Neural cell (in vitro differentiated cells): Measurements from ENCODE around the gene DNM2. TPM values are rescaled to one million over a fixed set of nuclear protein-coding genes. Genes with fewer than 3 reads are reported as not detected.

Experiments used
- H2AFZ ChIP-seq: fragments of 200-600, 300-800 bp; sonication (generic), shearing (Covaris generic); 2 replicates; pipeline ENCODE4 v1.6.0; 2014; ENCODE audit warnings: low read depth, mild to moderate bottlenecking, antibody characterized with exemption, low read length, moderate library complexity
- H3F3A ChIP-seq: fragments of 200-600 bp; shearing (Covaris generic); 2 replicates; pipeline ENCODE4 v1.6.1; 2016; ENCODE audit warnings: mild to moderate bottlenecking, moderate library complexity, mixed read lengths, antibody characterized with exemption, low read length; ENCODE audit not compliant: insufficient read depth, poor library complexity, severe bottlenecking
- H3K27ac ChIP-seq: fragments of 200-600, 300-800 bp; sonication (generic), shearing (Covaris generic); 2 replicates; pipeline ENCODE4 v1.5.1; 2014; ENCODE audit warnings: mild to moderate bottlenecking, low read length, moderate library complexity
- H3K27me3 ChIP-seq: fragments of 300-800, 200-600 bp; sonication (generic), shearing (Covaris generic); 2 replicates; pipeline ENCODE4 v1.6.0; 2014; ENCODE audit warnings: mild to moderate bottlenecking, low read depth, low read length, moderate library complexity; ENCODE audit not compliant: insufficient read depth
- H3K36me3 ChIP-seq: fragments of 300-800, 200-600 bp; sonication (generic), shearing (Covaris generic); 2 replicates; pipeline ENCODE4 v1.5.1; 2014; ENCODE audit warnings: mild to moderate bottlenecking, antibody characterized with exemption, low read length, moderate library complexity; ENCODE audit not compliant: insufficient read depth
- H3K4me2 ChIP-seq: fragments of 300-800, 200-600 bp; sonication (generic), shearing (Covaris generic); 2 replicates; pipeline ENCODE4 v1.6.0; 2014; ENCODE audit warnings: mild to moderate bottlenecking, low read length
- H3K4me3 ChIP-seq: fragments of 300-800, 200-600 bp; sonication (generic), shearing (Covaris generic); 2 replicates; pipeline ENCODE4 v1.5.1; 2014; ENCODE audit warnings: mild to moderate bottlenecking, low read length, moderate library complexity
- H3K79me2 ChIP-seq: fragments of 200-600 bp; shearing (Covaris generic); replicated peaks from 2 replicates; pipeline ENCODE4 v1.6.0; 2014; ENCODE audit warnings: mild to moderate bottlenecking, low read length, moderate library complexity; ENCODE audit not compliant: insufficient read depth
- H3K9ac ChIP-seq: fragments of 300-800, 200-600 bp; sonication (generic), shearing (Covaris generic); 2 replicates; pipeline ENCODE4 v1.6.1; 2016; ENCODE audit warnings: mild to moderate bottlenecking, low read length, mixed read lengths
- H3K9me2 ChIP-seq: fragments of 200-600 bp; shearing (Covaris generic); 2 replicates; pipeline ENCODE4 v1.6.1; 2016; ENCODE audit warnings: mild to moderate bottlenecking, low read length, mixed read lengths; ENCODE audit not compliant: insufficient read depth
- H3K9me3 ChIP-seq: fragments of 200-600, 300-800 bp; sonication (generic), shearing (Covaris generic); 2 replicates; pipeline ENCODE4 v1.6.1; 2016; ENCODE audit warnings: mild to moderate bottlenecking, mixed run types, low read length, moderate library complexity, mixed read lengths
- H4K20me1 ChIP-seq: fragments of 200-600 bp; shearing (Covaris generic); 2 replicates; pipeline ENCODE4 v1.6.1; 2016; ENCODE audit warnings: mild to moderate bottlenecking, mixed run types; ENCODE audit not compliant: insufficient read depth
- EP300 ChIP-seq: fragments of 450-650 bp; conservative IDR thresholded peaks from 2 replicates; pipeline ENCODE4 v1.6.1; 2014; ENCODE audit warnings: antibody characterized with exemption, mild to moderate bottlenecking, moderate library complexity; ENCODE audit not compliant: poor library complexity, severe bottlenecking
- EZH2 ChIP-seq: fragments of 200-600, 300-800 bp; shearing (Covaris generic), sonication (generic); IDR thresholded peaks from 2 replicates; pipeline ENCODE4 v1.6.1; 2014; ENCODE audit warnings: antibody characterized with exemption, low read length, borderline replicate concordance, mild to moderate bottlenecking; ENCODE audit not compliant: insufficient read depth, poor library complexity, severe bottlenecking
- MXI1 ChIP-seq: fragments of 450-650 bp; conservative IDR thresholded peaks from 2 replicates; pipeline ENCODE4 v1.6.1; 2014; ENCODE audit warnings: antibody characterized with exemption, mild to moderate bottlenecking; ENCODE audit not compliant: poor library complexity, severe bottlenecking
- POLR2AphosphoS5 ChIP-seq: IDR thresholded peaks from 2 replicates; pipeline ENCODE4 v1.6.1; 2012
- RAD21 ChIP-seq: fragments of 450-650 bp; conservative IDR thresholded peaks from 2 replicates; pipeline ENCODE4 v1.6.1; 2014; ENCODE audit warnings: antibody characterized with exemption, mild to moderate bottlenecking, moderate library complexity
- SMC3 ChIP-seq: fragments of 450-650 bp; conservative IDR thresholded peaks from 2 replicates; pipeline ENCODE4 v1.6.1; 2014; ENCODE audit warnings: antibody characterized with exemption, mild to moderate bottlenecking, moderate library complexity; ENCODE audit not compliant: poor library complexity
- TAF1 ChIP-seq: IDR thresholded peaks from 2 replicates; pipeline ENCODE4 v1.6.1; 2012; ENCODE audit warnings: low read depth
- polyA plus RNA-seq: library from polyadenylated mRNA; depleted of rRNA; stranded (reverse); fragments of >200 nt; gene quantifications from 2 replicates; pipeline ENCODE4 v1.2.3, GENCODE V29; 2014
- TF ChIP-seq, protein P1 (sequence below): IDR thresholded peaks from 2 replicates; pipeline ENCODE4 v1.6.1; 2012; ENCODE audit warnings: borderline replicate concordance
- TF ChIP-seq, protein P2 (sequence below): fragments of 450-650 bp; IDR thresholded peaks from 2 replicates; pipeline ENCODE4 v1.5.1; 2014; ENCODE audit warnings: antibody characterized with exemption, mild to moderate bottlenecking, moderate library complexity; ENCODE audit not compliant: poor library complexity, severe bottlenecking

DNM2 gene
- polyA plus RNA-seq, 1 donor from 2014 or later = 31.4 TPM

DNA sequence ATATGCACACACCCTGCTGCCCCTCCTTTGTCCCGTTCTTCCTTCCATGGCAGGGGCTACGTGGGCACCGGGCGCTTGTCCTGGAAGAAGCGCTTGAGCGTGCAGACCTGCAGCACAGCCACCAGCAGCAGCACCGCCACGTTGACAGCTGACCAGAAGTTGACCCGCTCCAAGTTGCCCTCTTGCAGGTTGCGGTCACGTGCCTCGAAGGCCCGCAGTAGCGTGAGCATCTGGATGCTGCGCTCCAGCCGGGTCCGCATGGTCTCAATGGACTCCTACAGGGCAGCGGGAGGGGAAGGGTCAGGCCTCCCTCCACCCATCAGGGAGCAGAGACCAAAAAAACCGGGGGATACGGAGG is 115.0 kb downstream of the DNM2 start:
- TF ChIP-seq MXI1 = no peak
- TF ChIP-seq RAD21 = no peak
- no peak for TF ChIP-seq SMC3
- TF ChIP-seq EZH2 = no peak
- no peak for TF ChIP-seq POLR2AphosphoS5
- TF ChIP-seq, protein P1, sequence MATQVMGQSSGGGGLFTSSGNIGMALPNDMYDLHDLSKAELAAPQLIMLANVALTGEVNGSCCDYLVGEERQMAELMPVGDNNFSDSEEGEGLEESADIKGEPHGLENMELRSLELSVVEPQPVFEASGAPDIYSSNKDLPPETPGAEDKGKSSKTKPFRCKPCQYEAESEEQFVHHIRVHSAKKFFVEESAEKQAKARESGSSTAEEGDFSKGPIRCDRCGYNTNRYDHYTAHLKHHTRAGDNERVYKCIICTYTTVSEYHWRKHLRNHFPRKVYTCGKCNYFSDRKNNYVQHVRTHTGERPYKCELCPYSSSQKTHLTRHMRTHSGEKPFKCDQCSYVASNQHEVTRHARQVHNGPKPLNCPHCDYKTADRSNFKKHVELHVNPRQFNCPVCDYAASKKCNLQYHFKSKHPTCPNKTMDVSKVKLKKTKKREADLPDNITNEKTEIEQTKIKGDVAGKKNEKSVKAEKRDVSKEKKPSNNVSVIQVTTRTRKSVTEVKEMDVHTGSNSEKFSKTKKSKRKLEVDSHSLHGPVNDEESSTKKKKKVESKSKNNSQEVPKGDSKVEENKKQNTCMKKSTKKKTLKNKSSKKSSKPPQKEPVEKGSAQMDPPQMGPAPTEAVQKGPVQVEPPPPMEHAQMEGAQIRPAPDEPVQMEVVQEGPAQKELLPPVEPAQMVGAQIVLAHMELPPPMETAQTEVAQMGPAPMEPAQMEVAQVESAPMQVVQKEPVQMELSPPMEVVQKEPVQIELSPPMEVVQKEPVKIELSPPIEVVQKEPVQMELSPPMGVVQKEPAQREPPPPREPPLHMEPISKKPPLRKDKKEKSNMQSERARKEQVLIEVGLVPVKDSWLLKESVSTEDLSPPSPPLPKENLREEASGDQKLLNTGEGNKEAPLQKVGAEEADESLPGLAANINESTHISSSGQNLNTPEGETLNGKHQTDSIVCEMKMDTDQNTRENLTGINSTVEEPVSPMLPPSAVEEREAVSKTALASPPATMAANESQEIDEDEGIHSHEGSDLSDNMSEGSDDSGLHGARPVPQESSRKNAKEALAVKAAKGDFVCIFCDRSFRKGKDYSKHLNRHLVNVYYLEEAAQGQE = no peak
- TF ChIP-seq, protein P2, sequence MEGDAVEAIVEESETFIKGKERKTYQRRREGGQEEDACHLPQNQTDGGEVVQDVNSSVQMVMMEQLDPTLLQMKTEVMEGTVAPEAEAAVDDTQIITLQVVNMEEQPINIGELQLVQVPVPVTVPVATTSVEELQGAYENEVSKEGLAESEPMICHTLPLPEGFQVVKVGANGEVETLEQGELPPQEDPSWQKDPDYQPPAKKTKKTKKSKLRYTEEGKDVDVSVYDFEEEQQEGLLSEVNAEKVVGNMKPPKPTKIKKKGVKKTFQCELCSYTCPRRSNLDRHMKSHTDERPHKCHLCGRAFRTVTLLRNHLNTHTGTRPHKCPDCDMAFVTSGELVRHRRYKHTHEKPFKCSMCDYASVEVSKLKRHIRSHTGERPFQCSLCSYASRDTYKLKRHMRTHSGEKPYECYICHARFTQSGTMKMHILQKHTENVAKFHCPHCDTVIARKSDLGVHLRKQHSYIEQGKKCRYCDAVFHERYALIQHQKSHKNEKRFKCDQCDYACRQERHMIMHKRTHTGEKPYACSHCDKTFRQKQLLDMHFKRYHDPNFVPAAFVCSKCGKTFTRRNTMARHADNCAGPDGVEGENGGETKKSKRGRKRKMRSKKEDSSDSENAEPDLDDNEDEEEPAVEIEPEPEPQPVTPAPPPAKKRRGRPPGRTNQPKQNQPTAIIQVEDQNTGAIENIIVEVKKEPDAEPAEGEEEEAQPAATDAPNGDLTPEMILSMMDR = no peak
- TF ChIP-seq EP300 = no peak
- no peak for TF ChIP-seq TAF1
- no peak overlapping the region for H3K4me2 ChIP-seq
- H3K36me3 ChIP-seq = no peaks in the 10 kb centered on the region
- no peaks in the 10 kb centered on the region for H3K27me3 ChIP-seq
- H3K9me3 ChIP-seq = no peaks in the 10 kb centered on the region
- no peak overlapping the region for H2AFZ ChIP-seq
- H3K4me3 ChIP-seq = no peak overlapping the region
- no peak overlapping the region for H3K27ac ChIP-seq
- no peaks in the 10 kb centered on the region for H3K9me2 ChIP-seq
- H3K9ac ChIP-seq = no peak overlapping the region
- no peaks in the 10 kb centered on the region for H3F3A ChIP-seq
- no peaks in the 10 kb centered on the region for H4K20me1 ChIP-seq
- no peaks in the 10 kb centered on the region for H3K79me2 ChIP-seq

GRCh38 chr19:10835089-10835753 is 117.3 kb downstream of the DNM2 start:
- H3K9me3 ChIP-seq = no peaks in the 10 kb centered on the region
- peak overlapping the region; percentile 95 for H3K27ac ChIP-seq
- H3K79me2 ChIP-seq = no peaks in the 10 kb centered on the region
- H3K36me3 ChIP-seq = no peaks in the 10 kb centered on the region
- H3K9ac ChIP-seq = no peak overlapping the region
- H3K4me2 ChIP-seq = no peak overlapping the region
- peak overlapping the region; percentile 74 for H3K4me3 ChIP-seq
- no peaks in the 10 kb centered on the region for H4K20me1 ChIP-seq
- no peak overlapping the region for H2AFZ ChIP-seq
- no peaks in the 10 kb centered on the region for H3K9me2 ChIP-seq
- TF ChIP-seq EZH2 (no peak), POLR2AphosphoS5 (no peak), MXI1 (no peak), SMC3 (no peak), EP300 (no peak), RAD21 (no peak)
- TF ChIP-seq, protein P1 = no peak
- no peaks in the 10 kb centered on the region for H3F3A ChIP-seq
- no peaks in the 10 kb centered on the region for H3K27me3 ChIP-seq
